Thoracic aorta (tissue), 2 donors: ENCODE results near the gene CLBA1. TPM values are rescaled to one million over a fixed set of nuclear protein-coding genes. Genes with fewer than 3 reads are reported as not detected.

Experiments
- ATAC-seq: fragments of 150-250 bp; one replicate; pipeline ENCODE4 v1.8.0; 2017; ENCODE audit warnings: low read depth; ENCODE audit not compliant: insufficient number of reproducible peaks, low FRiP score
- DNase-seq: peaks from one replicate; pipeline ENCODE4 v3.0.0-alpha.2; 2020; ENCODE audit warnings: low spot score
- H3K27ac ChIP-seq, 2 donors: fragments of 200-600 bp; sonication (generic); 1 replicate in 1 of 2; 2 replicates in 1 of 2; pipeline ENCODE4 v1.5.1; 2016; ENCODE audit warnings: mild to moderate bottlenecking in 2 of 2, moderate library complexity in 2 of 2
- H3K27me3 ChIP-seq: fragments of 200-600 bp; sonication (generic); replicated peaks from 2 replicates; pipeline ENCODE4 v1.6.0; 2016; ENCODE audit warnings: mild to moderate bottlenecking; ENCODE audit not compliant: insufficient read depth
- H3K36me3 ChIP-seq: fragments of 200-600 bp; sonication (generic); one replicate; pipeline ENCODE4 v1.5.1; 2016
- H3K4me1 ChIP-seq, 2 donors: fragments of 200-600 bp; sonication (generic); 1 replicate in 1 of 2; 2 replicates in 1 of 2; pipeline versions ENCODE4 v1.5.1 to v1.6.0; 2016; ENCODE audit warnings: low read depth in 2 of 2, mild to moderate bottlenecking in 1 of 2; ENCODE audit not compliant: control insufficient read depth in 1 of 2
- H3K4me3 ChIP-seq: fragments of 200-600 bp; sonication (generic); 2 replicates; pipeline ENCODE4 v1.5.1; 2016; ENCODE audit warnings: mild to moderate bottlenecking
- H3K9me3 ChIP-seq: fragments of 200-600 bp; sonication (generic); 2 replicates; pipeline ENCODE4 v1.5.1; 2016
- total RNA-seq, 2 donors: library from RNA; depleted of rRNA; stranded (reverse); fragments of >200 nt; gene quantifications; one replicate each; pipeline versions ENCODE4 v1.1.0 to v1.2.3, GENCODE V29; 2016
- TF ChIP-seq, protein P1 (sequence below): fragments of 200-600 bp; sonication (generic); IDR thresholded peaks from one replicate; pipeline ENCODE4 v1.5.1; 2019; ENCODE audit warnings: antibody characterized with exemption

The CLBA1 gene
- total RNA-seq, 2 donors from 2014 or later: 3.1 to 4.6 TPM

DNA sequence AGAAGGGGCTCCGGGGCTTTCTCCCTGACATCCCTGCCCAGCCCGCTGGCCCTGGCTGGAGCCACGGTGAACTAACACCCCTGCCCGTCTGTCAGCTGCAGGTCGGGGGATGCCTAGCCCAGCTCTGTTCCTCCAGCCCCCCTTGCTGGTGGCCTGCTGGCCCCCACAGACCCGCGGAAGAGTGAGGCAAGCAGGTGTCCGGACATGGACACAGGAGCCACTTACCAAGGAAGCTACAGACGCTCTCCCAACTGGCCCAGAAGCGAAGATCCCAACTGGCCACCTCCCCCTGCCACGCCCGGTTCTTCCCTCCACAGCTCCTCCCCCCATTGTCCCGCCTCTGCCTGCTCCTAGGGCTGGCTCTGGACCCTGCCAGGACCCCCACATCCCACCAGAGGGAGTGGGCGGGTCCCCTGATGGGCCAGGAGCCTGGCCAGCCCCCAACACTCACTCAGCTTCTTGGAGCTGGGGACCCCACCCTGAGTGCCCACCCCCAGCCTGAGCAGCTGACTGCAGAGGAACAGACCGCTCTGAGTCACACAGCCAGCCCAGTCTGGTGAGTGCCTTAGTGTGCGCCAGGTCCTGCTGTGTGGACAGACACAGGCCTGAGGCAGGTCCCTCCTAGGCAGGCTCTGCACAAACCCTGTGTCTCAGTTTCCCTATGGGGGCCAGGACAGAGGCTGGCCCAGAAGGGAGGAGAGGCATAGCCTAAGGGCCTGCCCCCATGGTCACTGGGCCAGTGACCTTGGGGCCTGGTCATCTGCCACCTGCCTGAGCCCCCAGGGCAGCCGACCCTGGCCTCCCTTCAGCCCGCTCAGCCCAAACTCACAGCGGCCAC lies 15.1 kb upstream of the CLBA1 start:
- H3K27me3 ChIP-seq: no peaks in the 10 kb centered on the region
- peak overlapping the region in 1 of 2 donors; percentile 94 for H3K27ac ChIP-seq
- ATAC-seq (no peak), DNase-seq (no peak)
- no peaks in the 10 kb centered on the region for H3K9me3 ChIP-seq
- peaks cover 26 to 73% of the 10 kb centered on the region in 2 donors for H3K4me1 ChIP-seq
- H3K36me3 ChIP-seq: no peaks in the 10 kb centered on the region
- no peak overlapping the region for H3K4me3 ChIP-seq
- TF ChIP-seq, protein P1, sequence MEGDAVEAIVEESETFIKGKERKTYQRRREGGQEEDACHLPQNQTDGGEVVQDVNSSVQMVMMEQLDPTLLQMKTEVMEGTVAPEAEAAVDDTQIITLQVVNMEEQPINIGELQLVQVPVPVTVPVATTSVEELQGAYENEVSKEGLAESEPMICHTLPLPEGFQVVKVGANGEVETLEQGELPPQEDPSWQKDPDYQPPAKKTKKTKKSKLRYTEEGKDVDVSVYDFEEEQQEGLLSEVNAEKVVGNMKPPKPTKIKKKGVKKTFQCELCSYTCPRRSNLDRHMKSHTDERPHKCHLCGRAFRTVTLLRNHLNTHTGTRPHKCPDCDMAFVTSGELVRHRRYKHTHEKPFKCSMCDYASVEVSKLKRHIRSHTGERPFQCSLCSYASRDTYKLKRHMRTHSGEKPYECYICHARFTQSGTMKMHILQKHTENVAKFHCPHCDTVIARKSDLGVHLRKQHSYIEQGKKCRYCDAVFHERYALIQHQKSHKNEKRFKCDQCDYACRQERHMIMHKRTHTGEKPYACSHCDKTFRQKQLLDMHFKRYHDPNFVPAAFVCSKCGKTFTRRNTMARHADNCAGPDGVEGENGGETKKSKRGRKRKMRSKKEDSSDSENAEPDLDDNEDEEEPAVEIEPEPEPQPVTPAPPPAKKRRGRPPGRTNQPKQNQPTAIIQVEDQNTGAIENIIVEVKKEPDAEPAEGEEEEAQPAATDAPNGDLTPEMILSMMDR: no peak

DNA sequence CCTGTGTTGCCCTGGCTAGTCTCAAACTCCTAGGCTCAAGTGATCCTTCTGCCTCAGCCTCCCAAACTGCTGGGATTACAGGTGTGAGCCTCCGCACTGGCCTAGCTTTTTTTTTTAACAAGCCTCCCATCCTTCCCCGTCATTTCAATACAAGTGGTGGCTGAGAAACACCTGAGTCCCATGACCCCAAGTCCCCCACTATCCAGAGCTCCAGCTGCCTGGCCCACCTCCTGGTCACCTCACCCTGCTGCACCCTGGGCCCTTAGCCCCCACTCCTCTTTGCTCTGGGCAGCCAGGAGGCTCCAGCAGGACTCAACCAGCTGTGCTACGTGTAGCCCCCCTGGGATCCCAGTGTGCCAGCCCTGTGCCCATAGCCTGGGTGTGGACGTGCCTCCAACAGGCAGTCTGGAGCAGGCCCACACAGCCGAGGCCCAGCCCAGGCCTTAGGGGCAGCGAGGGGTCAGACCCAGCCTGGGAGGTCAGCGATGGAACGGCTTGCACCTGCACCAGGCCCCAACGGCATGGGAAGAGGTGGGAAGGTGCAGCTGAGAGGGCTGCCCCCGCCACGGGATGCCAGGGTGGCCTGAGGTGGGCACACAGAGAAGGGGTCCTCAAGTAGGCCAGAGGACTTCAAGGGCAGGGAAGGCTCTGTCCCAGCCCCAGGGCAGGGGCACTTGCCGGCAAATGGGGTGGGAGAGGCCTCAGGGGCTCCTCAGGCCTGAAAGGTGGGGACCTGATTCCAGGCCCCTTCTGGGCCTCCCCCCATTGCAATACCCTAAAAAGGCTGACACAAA lies 13.9 kb upstream of the CLBA1 start:
- Histone ChIP-seq H3K4me3 (no peak overlapping the region), H3K36me3 (no peaks in the 10 kb centered on the region), H3K27me3 (no peaks in the 10 kb centered on the region), H3K4me1 (peaks cover 30 to 85% of the 10 kb centered on the region in 2 donors), H3K9me3 (no peaks in the 10 kb centered on the region), H3K27ac (peak overlapping the region; percentile 92 to 94)
- ATAC-seq (no peak), DNase-seq (no peak)
- TF ChIP-seq, protein P1: no peak

DNA sequence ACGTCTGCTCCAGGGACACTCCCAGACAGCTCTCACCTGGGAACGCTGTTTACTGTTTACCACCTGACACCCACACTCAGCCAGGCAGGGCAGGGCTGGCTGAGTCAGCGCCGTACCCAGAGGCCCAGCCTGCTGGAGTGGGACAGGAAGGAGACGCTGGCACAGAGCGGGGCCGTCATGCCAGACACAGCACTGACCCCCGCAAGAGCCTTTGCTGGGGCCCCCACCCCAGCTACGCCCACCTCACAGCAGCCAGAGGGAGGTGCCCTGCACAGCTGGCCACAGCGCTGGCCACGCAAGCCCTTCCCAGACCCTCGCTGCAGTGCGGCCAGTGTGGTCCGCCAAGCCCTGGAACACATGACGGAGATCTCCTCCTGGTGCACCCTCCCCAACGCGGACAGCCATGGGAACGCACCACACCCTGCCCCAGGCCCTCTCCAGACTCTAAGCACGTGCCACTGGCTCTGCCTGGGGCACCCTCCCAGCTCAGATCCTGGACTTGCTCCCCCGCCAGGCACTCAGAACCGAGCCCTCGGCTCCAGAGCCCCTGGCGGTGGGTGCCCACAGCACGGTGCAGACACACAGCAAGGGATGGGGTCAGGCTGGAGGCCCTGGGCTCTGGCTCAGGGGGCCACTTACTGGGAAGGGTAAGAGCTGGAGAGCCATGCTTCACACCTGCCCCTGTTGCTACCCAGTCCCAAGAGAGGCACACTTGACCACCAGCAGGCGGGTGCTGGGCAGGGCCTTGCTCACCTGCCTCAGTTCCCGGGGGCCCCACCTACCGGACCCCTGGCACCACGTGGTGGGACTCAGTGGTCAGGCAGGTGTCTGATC lies 13.1 kb upstream of the CLBA1 start:
- TF ChIP-seq, protein P1: no peak
- peaks cover 37 to 85% of the 10 kb centered on the region in 2 donors for H3K4me1 ChIP-seq
- DNase-seq (no peak), ATAC-seq (peak; percentile 14)
- peak overlapping the region; percentile 92 to 94 for H3K27ac ChIP-seq
- H3K9me3 ChIP-seq: no peaks in the 10 kb centered on the region
- H3K27me3 ChIP-seq: no peaks in the 10 kb centered on the region
- peak overlapping the region; percentile 50 for H3K4me3 ChIP-seq
- H3K36me3 ChIP-seq: no peaks in the 10 kb centered on the region

- Histone ChIP-seq H3K4me3 (peak overlapping the region; percentile 50), H3K27ac (peak overlapping the region; percentile 92 to 94), H3K27me3 (no peaks in the 10 kb centered on the region), H3K4me1 (peaks cover 40 to 85% of the 10 kb centered on the region in 2 donors), H3K36me3 (no peaks in the 10 kb centered on the region), H3K9me3 (no peaks in the 10 kb centered on the region)
- ATAC-seq: no peak
- TF ChIP-seq, protein P1: no peak
- DNase-seq: peak; percentile 82
Measured at GRCh38 chr14:104973135-104973384, 12.5 kb upstream of the CLBA1 start.
